Measurements from ENCODE around the gene KCNIP2.

The KCNIP2 gene

GRCh38 chr10:101782811-101783735, 60.5 kb downstream of the KCNIP2 start, which contains the start of gene NPM3:
Gene NPM3 (minus strand): TSS chr10:101783446. CDS start chr10:101783390, 56 bp downstream.
- no peak for TF ChIP-seq CTCF (IDR thresholded peaks at IDR 0.05; ENCODE audit: insufficient read depth, low read length, poor library complexity, severe bottlenecking)

DNA sequence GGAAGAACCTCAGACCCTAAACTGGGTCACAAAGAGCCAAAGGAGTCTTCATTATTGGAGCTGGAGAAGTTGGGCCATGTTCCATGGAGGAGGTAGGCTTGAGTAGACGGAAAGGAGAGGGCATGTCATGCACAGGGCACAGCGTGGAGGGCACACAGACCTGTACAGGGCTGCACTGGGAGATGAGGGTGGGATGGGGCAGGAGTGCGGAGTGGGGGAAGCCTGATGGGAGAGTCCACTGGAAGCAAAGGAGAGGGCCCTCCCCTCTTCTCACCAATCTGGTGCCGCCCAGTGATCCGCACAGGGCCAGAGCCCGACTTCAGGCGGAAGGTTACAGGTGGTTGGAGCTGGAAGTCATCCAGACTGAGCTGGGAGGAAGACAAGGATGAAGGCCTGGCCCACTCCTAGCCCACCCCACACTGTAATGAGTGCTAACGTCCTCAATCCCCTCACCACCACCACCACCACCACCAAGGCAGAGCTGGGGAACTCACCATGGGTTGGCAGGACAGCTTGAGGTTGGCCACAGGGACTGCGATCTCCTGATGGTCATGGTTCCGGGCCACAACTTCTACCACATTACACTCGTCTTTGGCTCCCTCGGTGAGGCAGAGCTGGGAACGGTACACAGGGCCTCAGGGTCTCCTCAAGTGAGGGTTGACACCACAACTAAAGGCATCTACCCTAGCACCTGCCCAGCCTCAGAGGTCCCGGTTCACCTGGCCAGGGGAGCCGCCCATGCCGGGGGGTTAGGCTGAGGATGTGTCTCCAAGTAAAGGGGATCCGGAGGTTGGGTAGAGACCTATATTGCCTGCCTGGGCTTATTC, 61.4 kb downstream of the KCNIP2 start:
- Histone ChIP-seq H3K4me3 (replicated peaks; ENCODE audit: low read depth, low read length) (peak overlapping the region; percentile 86), H3K27me3 (replicated peaks; ENCODE audit: control insufficient read depth, insufficient read depth, low read length) (no peaks in the 10 kb centered on the region; the same call in 1 of the 2 replicates), H3K36me3 (ENCODE audit: control insufficient read depth, insufficient read depth, low read length) (peaks cover 2% of the 10 kb centered on the region; the same call in 1 of the 2 replicates)
- TF ChIP-seq CTCF (IDR thresholded peaks at IDR 0.05; ENCODE audit: insufficient read depth, low read length, poor library complexity, severe bottlenecking) = no peak
- no peak for DNase-seq (ENCODE audit: extremely low read depth, insufficient read length)

More at GRCh38 chr10:101782811-101783735, 60.5 kb downstream of the KCNIP2 start, which contains the start of gene NPM3:
- H3K27me3 ChIP-seq (replicated peaks; ENCODE audit: control insufficient read depth, insufficient read depth, low read length) = no peaks in the 10 kb centered on the region
- peak within 1 kb of the TSS; percentile 86 for H3K4me3 ChIP-seq (replicated peaks; ENCODE audit: low read depth, low read length)
- peak; percentile 80 for DNase-seq (ENCODE audit: extremely low read depth, insufficient read length)
- peaks cover 2% of the 10 kb centered on the region; the same call in 1 of the 2 replicates for H3K36me3 ChIP-seq (ENCODE audit: control insufficient read depth, insufficient read depth, low read length)

GRCh38 chr10:101781655-101781983, 62.0 kb downstream of the KCNIP2 start:
- Histone ChIP-seq H3K27me3 (replicated peaks; ENCODE audit: control insufficient read depth, insufficient read depth, low read length) (no peaks in the 10 kb centered on the region; the same call in 1 of the 2 replicates), H3K4me3 (replicated peaks; ENCODE audit: low read depth, low read length) (no peak overlapping the region), H3K36me3 (ENCODE audit: control insufficient read depth, insufficient read depth, low read length) (peaks cover 2% of the 10 kb centered on the region; the same call in 1 of the 2 replicates)
- no peak for TF ChIP-seq CTCF (IDR thresholded peaks at IDR 0.05; ENCODE audit: insufficient read depth, low read length, poor library complexity, severe bottlenecking)
- no peak for DNase-seq (ENCODE audit: extremely low read depth, insufficient read length)

DNA sequence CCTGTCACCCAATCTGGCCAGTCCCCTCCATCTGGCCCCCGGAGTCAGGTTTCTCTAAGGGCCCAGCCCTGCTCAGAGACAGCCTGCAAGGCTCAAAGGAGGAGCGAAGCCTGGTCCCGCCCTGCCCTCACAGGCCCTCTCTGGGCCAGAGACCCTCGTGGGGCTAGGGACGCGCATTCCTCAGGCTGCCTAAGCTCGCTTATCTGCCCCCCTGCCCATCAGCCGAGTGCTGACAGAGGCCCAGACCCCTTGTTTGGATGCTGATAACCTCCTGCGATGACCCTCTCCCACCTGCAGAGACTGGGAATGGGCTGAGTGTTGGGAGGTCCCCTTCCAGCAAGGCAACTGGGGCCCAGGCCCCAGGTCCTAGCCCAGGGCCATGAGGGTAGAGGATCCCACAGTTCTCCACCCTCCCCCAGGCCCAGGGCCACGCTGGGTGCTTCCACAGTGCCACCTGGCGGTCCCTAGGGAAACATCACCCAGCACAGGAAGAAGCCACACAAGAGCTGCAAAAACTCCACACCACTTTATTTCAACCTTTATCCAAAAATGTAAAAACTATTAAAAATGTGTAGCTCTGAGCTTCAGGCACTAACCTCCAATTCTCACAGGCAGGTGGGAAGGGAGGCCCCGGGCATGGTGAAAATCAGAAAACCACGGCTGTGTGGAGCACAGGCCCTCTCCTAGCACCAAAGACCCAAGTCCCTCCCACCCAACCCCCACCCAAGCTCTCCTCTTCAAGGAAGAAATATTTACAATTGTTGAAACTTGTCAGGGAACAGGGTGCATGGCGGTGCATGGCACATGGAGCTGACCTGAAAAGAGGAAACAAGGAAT, 62.6 kb downstream of the KCNIP2 start:
- H3K4me3 ChIP-seq (replicated peaks; ENCODE audit: low read depth, low read length) = no peak overlapping the region
- no peaks in the 10 kb centered on the region; the same call in 1 of the 2 replicates for H3K27me3 ChIP-seq (replicated peaks; ENCODE audit: control insufficient read depth, insufficient read depth, low read length)
- TF ChIP-seq CTCF (IDR thresholded peaks at IDR 0.05; ENCODE audit: insufficient read depth, low read length, poor library complexity, severe bottlenecking) = peak; percentile 94
- DNase-seq (ENCODE audit: extremely low read depth, insufficient read length) = peak; percentile 67
- no peaks in the 10 kb centered on the region for H3K36me3 ChIP-seq (ENCODE audit: control insufficient read depth, insufficient read depth, low read length)

DNA sequence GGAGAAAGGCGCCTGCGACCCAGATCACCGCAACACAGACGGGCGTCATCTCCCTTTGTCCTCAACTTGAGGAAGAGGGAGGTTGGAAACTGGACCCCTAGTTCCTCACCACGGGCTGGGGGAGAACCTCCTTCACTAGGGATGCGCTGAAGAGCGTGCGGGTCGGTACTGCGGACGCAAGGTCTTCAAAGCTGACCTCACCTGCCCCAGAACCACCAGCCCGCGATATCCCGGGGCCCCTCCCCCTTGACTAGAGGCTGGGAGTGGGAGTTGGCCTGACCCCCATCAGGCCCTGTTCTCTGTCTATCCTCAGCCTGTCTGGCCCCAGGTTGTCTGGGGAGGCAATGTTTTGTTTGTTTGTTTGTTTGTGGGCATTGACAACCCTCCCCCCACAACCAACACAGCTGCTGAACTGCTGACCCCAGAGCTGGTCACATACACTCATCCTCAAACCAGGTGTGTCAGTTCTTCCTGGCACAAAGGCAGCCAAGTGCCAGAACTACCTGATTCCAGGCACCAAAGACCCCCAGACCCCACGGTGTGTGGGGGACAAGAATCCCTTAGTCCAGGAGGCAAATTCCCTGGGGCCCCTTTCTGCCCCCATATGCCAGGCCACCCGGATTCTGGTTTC, 63.3 kb downstream of the KCNIP2 start:
- DNase-seq (ENCODE audit: extremely low read depth, insufficient read length) = no peak
- Histone ChIP-seq H3K4me3 (replicated peaks; ENCODE audit: low read depth, low read length) (peak overlapping the region; percentile 30), H3K36me3 (ENCODE audit: control insufficient read depth, insufficient read depth, low read length) (no peaks in the 10 kb centered on the region), H3K27me3 (replicated peaks; ENCODE audit: control insufficient read depth, insufficient read depth, low read length) (peaks cover 1% of the 10 kb centered on the region; the same call in 1 of the 2 replicates)
- no peak for TF ChIP-seq CTCF (IDR thresholded peaks at IDR 0.05; ENCODE audit: insufficient read depth, low read length, poor library complexity, severe bottlenecking)
